Nephron (organoid): ENCODE results near the gene UQCRC1.
A peak's percentile ranks its signal among the peaks of the same experiment; 100 is the strongest.

Source experiments
- H3K27ac Mint-ChIP-seq, 3 experiments: 2 replicates each; pipeline ENCODE4 v1.8.0; 2020; ENCODE audit warnings: mixed read lengths in 3 of 3, mild to moderate bottlenecking in 2 of 3, moderate library complexity in 1 of 3
- H3K27me3 Mint-ChIP-seq: 2 replicates; pipeline ENCODE4 v1.8.0; 2021; ENCODE audit warnings: low read depth, mild to moderate bottlenecking, moderate library complexity, mixed read lengths
- H3K36me3 Mint-ChIP-seq: 2 replicates; pipeline ENCODE4 v1.8.0; 2020; ENCODE audit warnings: low read depth, mixed read lengths
- H3K4me1 Mint-ChIP-seq: 2 replicates; pipeline ENCODE4 v1.8.0; 2020; ENCODE audit warnings: mixed read lengths
- H3K4me3 Mint-ChIP-seq, 3 experiments: 2 replicates each; pipeline ENCODE4 v1.8.0; 2020; ENCODE audit warnings: mild to moderate bottlenecking in 3 of 3, mixed read lengths in 3 of 3, moderate library complexity in 2 of 3
- H3K9me3 Mint-ChIP-seq: 2 replicates; pipeline ENCODE4 v1.8.0; 2020; ENCODE audit warnings: mixed read lengths
- CTCF ChIP-seq, 3 experiments: fragments of 200-600 bp; sonication (generic); IDR thresholded peaks; one replicate each; pipeline ENCODE4 v1.5.0; 2021; ENCODE audit warnings: antibody characterized with exemption in 3 of 3; ENCODE audit not compliant: unreplicated experiment in 3 of 3

Gene UQCRC1

GRCh38 chr3:48596157-48596556, 13.3 kb downstream of the UQCRC1 start:
- no peak for TF ChIP-seq CTCF (IDR thresholded peaks at IDR 0.05; ENCODE audit: unreplicated experiment in 3 of 3)
- H3K4me1 Mint-ChIP-seq = peaks cover 31% of the 10 kb centered on the region
- H3K4me3 Mint-ChIP-seq = peak overlapping the region in 1 of 3 experiments; percentile 14
- no peaks in the 10 kb centered on the region for H3K27me3 Mint-ChIP-seq
- H3K9me3 Mint-ChIP-seq = no peaks in the 10 kb centered on the region
- H3K36me3 Mint-ChIP-seq = peaks cover 30% of the 10 kb centered on the region
- peak overlapping the region; percentile 41 to 57 (median 46) for H3K27ac Mint-ChIP-seq

GRCh38 chr3:48595526-48596121, 13.8 kb downstream of the UQCRC1 start:
- no peak for TF ChIP-seq CTCF (IDR thresholded peaks at IDR 0.05; ENCODE audit: unreplicated experiment in 3 of 3)
- H3K4me1 Mint-ChIP-seq = peaks cover 31% of the 10 kb centered on the region
- H3K36me3 Mint-ChIP-seq = peaks cover 26% of the 10 kb centered on the region
- H3K9me3 Mint-ChIP-seq = no peaks in the 10 kb centered on the region
- H3K27ac Mint-ChIP-seq = peak overlapping the region; percentile 41 to 57 (median 46)
- H3K4me3 Mint-ChIP-seq = no peak overlapping the region
- no peaks in the 10 kb centered on the region for H3K27me3 Mint-ChIP-seq

- no peaks in the 10 kb centered on the region for H3K9me3 Mint-ChIP-seq
- no peaks in the 10 kb centered on the region for H3K27me3 Mint-ChIP-seq
- TF ChIP-seq CTCF (IDR thresholded peaks at IDR 0.05; ENCODE audit: unreplicated experiment in 3 of 3) = no peak
- H3K4me3 Mint-ChIP-seq = peak within 1 kb of the TSS in 1 of 3 experiments; percentile 14
- peaks cover 20% of the 10 kb centered on the region for H3K36me3 Mint-ChIP-seq
- H3K27ac Mint-ChIP-seq = peak within 1 kb of the TSS; percentile 41 to 57 (median 46)
- peaks cover 31% of the 10 kb centered on the region for H3K4me1 Mint-ChIP-seq
Observed at GRCh38 chr3:48595075-48595525, 14.3 kb downstream of the UQCRC1 start, which contains the start of gene COL7A1. COL7A1 (minus strand) TSS chr3:48595329; CDS start chr3:48595159, 170 bp downstream.

- Mint-ChIP-seq H3K27me3 (no peaks in the 10 kb centered on the region), H3K9me3 (no peaks in the 10 kb centered on the region), H3K4me3 (no peak overlapping the region), H3K27ac (no peak overlapping the region), H3K4me1 (peaks cover 30% of the 10 kb centered on the region), H3K36me3 (peaks cover 17% of the 10 kb centered on the region)
- no peak for TF ChIP-seq CTCF (IDR thresholded peaks at IDR 0.05; ENCODE audit: unreplicated experiment in 3 of 3)
Observed at GRCh38 chr3:48594417-48595049, 14.9 kb downstream of the UQCRC1 start.

- Mint-ChIP-seq H3K4me1 (peaks cover 18% of the 10 kb centered on the region), H3K9me3 (no peaks in the 10 kb centered on the region), H3K27me3 (no peaks in the 10 kb centered on the region), H3K36me3 (peaks cover 7% of the 10 kb centered on the region), H3K4me3 (no peak overlapping the region), H3K27ac (no peak overlapping the region)
- TF ChIP-seq CTCF (IDR thresholded peaks at IDR 0.05; ENCODE audit: unreplicated experiment in 3 of 3) = no peak
Observed at GRCh38 chr3:48593337-48593736, 16.1 kb downstream of the UQCRC1 start.
